Caco-2 (cell line): ENCODE data around the gene TRAFD1. TPM values are rescaled to one million over a fixed set of nuclear protein-coding genes. Genes with fewer than 3 reads are reported as not detected.

Experiments used
- BruUV-seq: library from RNA; stranded (reverse); fragments of 400-500 nt; replicated peaks from 2 replicates; lab custom pipeline; 2021; lab: Mats Ljungman, UMichigan
- CTCF ChIA-PET: fragments of 300-600 bp; sonication (Branson Sonifier 250); formaldehyde crosslinking; loops from one replicate; lab custom pipeline; 2022; ENCODE audit warnings: antibody characterized with exemption; lab: Charles Lee
- POLR2A ChIA-PET: fragments of 300-600 bp; sonication (Branson Sonifier 250); formaldehyde crosslinking; loops from one replicate; lab custom pipeline; 2022; ENCODE audit warnings: antibody characterized with exemption; lab: Charles Lee
- DNase-seq, 2 experiments: peaks; one replicate each; pipeline versions ENCODE4 v3.0.0 to v3.0.0-alpha.2; 2020 to 2022
- H3K27me3 ChIP-seq: replicated peaks from 2 replicates; pipeline ENCODE4 v1.6.0; 2011; ENCODE audit warnings: low read length; ENCODE audit not compliant: control insufficient read depth, insufficient read depth
- H3K36me3 ChIP-seq: 2 replicates; pipeline ENCODE4 v1.5.1; 2011; ENCODE audit warnings: low read length; ENCODE audit not compliant: control insufficient read depth, insufficient read depth
- H3K4me1 ChIP-seq: fragments of 250-450 bp; sonication (Bioruptor Pico); 2 replicates; pipeline ENCODE4 v1.5.1; 2020; ENCODE audit warnings: mild to moderate bottlenecking
- H3K4me3 ChIP-seq: 2 replicates; pipeline ENCODE4 v1.5.1; 2011; ENCODE audit warnings: low read depth, mild to moderate bottlenecking, control low read depth, low read length
- H3K9me3 ChIP-seq: fragments of 250-450 bp; sonication (Bioruptor Pico); 2 replicates; pipeline ENCODE4 v1.5.1; 2020; ENCODE audit warnings: mild to moderate bottlenecking, moderate library complexity
- H3K27ac Mint-ChIP-seq: one replicate; pipeline ENCODE4 v1.8.0; 2022; ENCODE audit warnings: mixed read lengths; ENCODE audit not compliant: unreplicated experiment
- H3K27me3 Mint-ChIP-seq: one replicate; pipeline ENCODE4 v1.8.0; 2022; ENCODE audit warnings: mixed read lengths; ENCODE audit not compliant: insufficient read depth, unreplicated experiment
- H3K36me3 Mint-ChIP-seq: one replicate; pipeline ENCODE4 v1.8.0; 2022; ENCODE audit warnings: mild to moderate bottlenecking, mixed read lengths; ENCODE audit not compliant: insufficient read depth, unreplicated experiment
- H3K4me1 Mint-ChIP-seq: one replicate; pipeline ENCODE4 v1.8.0; 2022; ENCODE audit warnings: low read depth, mixed read lengths; ENCODE audit not compliant: unreplicated experiment
- H3K4me3 Mint-ChIP-seq: one replicate; pipeline ENCODE4 v1.8.0; 2022; ENCODE audit warnings: mild to moderate bottlenecking, moderate library complexity, mixed read lengths; ENCODE audit not compliant: unreplicated experiment
- H3K9me3 Mint-ChIP-seq: one replicate; pipeline ENCODE4 v1.8.0; 2022; ENCODE audit warnings: mixed read lengths; ENCODE audit not compliant: unreplicated experiment
- CTCF ChIP-seq, 2 experiments: fragments of 200-600 bp in 1 of 2; IDR thresholded peaks; 1 replicate in 1 of 2; 2 replicates in 1 of 2; pipeline versions ENCODE4 v1.5.1 to v1.8.0; 2011 to 2022; ENCODE audit warnings: antibody characterized with exemption in 1 of 2, control low read depth in 1 of 2, inconsistent platforms in 1 of 2, low read depth in 1 of 2, low read length in 1 of 2, mild to moderate bottlenecking in 1 of 2, moderate library complexity in 1 of 2; ENCODE audit not compliant: insufficient read depth in 1 of 2, severe bottlenecking in 1 of 2, unreplicated experiment in 1 of 2
- intact Hi-C: fragments of 100-400 bp; cut with micrococcal nuclease; formaldehyde crosslinking; loops from one replicate; pipeline ENCODE4 v1.10.0; 2022; ENCODE audit not compliant: unreplicated experiment
- total RNA-seq: library from RNA; stranded (reverse); gene quantifications from 2 replicates; pipeline ENCODE4 v1.2.3, GENCODE V29; 2022

Gene TRAFD1
- total RNA-seq, 1 experiment from 2014 or later = 25.5 TPM

DNA sequence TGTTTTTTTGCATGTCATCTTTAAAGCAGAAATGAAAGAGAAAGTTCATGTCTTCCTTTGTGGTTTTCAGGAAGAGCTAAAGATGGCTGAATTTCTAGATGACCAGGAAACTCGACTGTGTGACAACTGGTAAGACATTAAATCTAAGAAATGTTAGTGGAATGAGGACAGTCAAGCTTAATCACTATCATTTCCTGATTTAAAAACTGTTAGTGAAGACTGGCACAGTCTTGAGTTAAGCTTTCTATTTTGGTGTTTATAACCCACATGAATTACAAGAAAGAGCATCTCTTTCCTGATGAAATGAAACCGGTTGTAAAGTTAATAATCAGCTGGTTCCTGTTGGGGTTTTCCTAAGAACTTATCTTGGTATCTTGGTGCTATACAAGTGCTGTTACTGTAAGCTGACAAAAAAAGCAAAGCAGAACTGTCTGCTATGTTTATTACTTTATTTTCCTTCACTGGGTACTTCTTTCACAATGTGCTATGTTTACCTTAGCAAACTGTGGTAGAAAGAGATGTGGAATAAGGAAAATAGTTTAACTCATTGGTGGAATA, 5.2 kb downstream of the TRAFD1 start:
- intact Hi-C loops = no loop called here
- Mint-ChIP-seq H3K4me1 (peaks cover 7% of the 10 kb centered on the region), H3K27ac (no peak overlapping the region), H3K9me3 (no peaks in the 10 kb centered on the region), H3K36me3 (peaks cover 7% of the 10 kb centered on the region), H3K4me3 (no peak overlapping the region), H3K27me3 (no peaks in the 10 kb centered on the region)
- no peak for TF ChIP-seq CTCF (IDR thresholded peaks at IDR 0.05; ENCODE audit: insufficient read depth in 1 of 2, low read depth in 1 of 2, low read length in 1 of 2, severe bottlenecking in 1 of 2, unreplicated experiment in 1 of 2)
- no peaks in the 10 kb centered on the region for H3K27me3 ChIP-seq
- H3K36me3 ChIP-seq = no peaks in the 10 kb centered on the region
- no TSS peak for BruUV-seq
- H3K4me1 ChIP-seq = 0 out of 2 replicates have a peak, but pooled peaks cover 4% of the 10 kb centered on the region
- no peaks in the 10 kb centered on the region for H3K9me3 ChIP-seq
- no peak overlapping the region for H3K4me3 ChIP-seq
- POLR2A ChIA-PET = no interaction called here
- no peak for DNase-seq
- CTCF ChIA-PET = interaction anchor here (0.5 kb wide), 1 partner anchor 51 kb away, joined by 5 read pairs; no protein-coding TSS in a partner anchor

DNA sequence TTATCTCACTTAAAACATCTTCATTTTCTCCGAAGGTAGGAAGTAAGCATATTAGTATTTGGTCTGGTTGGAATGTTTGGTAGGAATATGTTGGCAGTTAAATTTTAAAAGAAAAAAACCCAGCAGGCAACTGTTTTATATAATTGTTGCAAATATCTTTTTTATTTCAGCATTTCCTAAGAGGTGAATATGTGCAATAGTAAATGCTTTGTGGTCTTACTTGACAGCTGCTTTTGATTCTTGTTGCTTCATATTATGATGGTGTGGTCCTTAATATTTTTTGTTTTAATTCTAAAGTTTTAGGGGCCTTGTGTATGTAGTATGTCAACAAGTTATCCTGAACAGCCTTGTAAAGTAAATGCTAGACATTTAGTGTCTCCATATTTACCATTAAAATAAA, 6.3 kb downstream of the TRAFD1 start:
- no peak overlapping the region for H3K4me3 Mint-ChIP-seq
- 0 out of 2 replicates have a peak, but pooled peaks cover 4% of the 10 kb centered on the region for H3K4me1 ChIP-seq
- POLR2A ChIA-PET = no interaction called here
- H3K4me3 ChIP-seq = no peak overlapping the region
- intact Hi-C loops = no loop called here
- DNase-seq = no peak
- H3K9me3 Mint-ChIP-seq = no peaks in the 10 kb centered on the region
- no peak for TF ChIP-seq CTCF (IDR thresholded peaks at IDR 0.05; ENCODE audit: insufficient read depth in 1 of 2, low read depth in 1 of 2, low read length in 1 of 2, severe bottlenecking in 1 of 2, unreplicated experiment in 1 of 2)
- CTCF ChIA-PET = no interaction called here
- no peaks in the 10 kb centered on the region for H3K27me3 ChIP-seq
- H3K27ac Mint-ChIP-seq = no peak overlapping the region
- H3K36me3 ChIP-seq = no peaks in the 10 kb centered on the region
- H3K27me3 Mint-ChIP-seq = no peaks in the 10 kb centered on the region
- H3K4me1 Mint-ChIP-seq = peaks cover 7% of the 10 kb centered on the region
- no peaks in the 10 kb centered on the region for H3K9me3 ChIP-seq
- BruUV-seq = no TSS peak
- H3K36me3 Mint-ChIP-seq = peaks cover 10% of the 10 kb centered on the region

DNA sequence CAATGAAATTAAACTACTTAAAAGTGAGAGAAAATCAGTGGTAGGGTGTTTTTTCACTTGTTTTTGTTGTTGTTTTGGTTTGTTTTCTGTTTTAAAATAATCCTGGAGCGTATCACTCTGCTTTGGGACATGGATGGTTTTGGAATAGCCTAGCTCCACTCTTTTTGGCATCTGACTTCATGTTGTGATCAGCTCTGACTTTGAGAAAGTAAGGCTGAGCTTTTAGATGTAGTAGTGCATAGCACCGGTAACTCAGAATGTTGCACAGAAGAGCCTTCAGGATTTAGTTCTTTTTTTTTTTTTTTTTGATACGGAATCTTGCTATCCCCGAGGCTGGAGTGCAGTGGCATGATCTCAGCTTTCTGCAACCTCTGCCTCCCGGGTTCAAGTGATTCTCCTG, 8.1 kb downstream of the TRAFD1 start:
- no peak for TF ChIP-seq CTCF (IDR thresholded peaks at IDR 0.05; ENCODE audit: insufficient read depth in 1 of 2, low read depth in 1 of 2, low read length in 1 of 2, severe bottlenecking in 1 of 2, unreplicated experiment in 1 of 2)
- Mint-ChIP-seq H3K4me1 (no peaks in the 10 kb centered on the region), H3K9me3 (no peaks in the 10 kb centered on the region), H3K27me3 (no peaks in the 10 kb centered on the region), H3K36me3 (peaks cover 18% of the 10 kb centered on the region), H3K4me3 (no peak overlapping the region), H3K27ac (no peak overlapping the region)
- no TSS peak for BruUV-seq
- POLR2A ChIA-PET = interaction anchor here (0.6 kb wide), 1 partner anchor 8 kb away, joined by 3 read pairs; no protein-coding TSS in a partner anchor
- CTCF ChIA-PET = interaction anchor here (0.6 to 1.4 kb wide), 2 partner anchors 21 to 65 kb away, joined by 4 to 5 read pairs; no protein-coding TSS in a partner anchor
- H3K4me3 ChIP-seq = no peak overlapping the region
- 0 out of 2 replicates have a peak, but pooled peaks cover 4% of the 10 kb centered on the region for H3K4me1 ChIP-seq
- DNase-seq = no peak
- no peaks in the 10 kb centered on the region for H3K27me3 ChIP-seq
- H3K36me3 ChIP-seq = no peaks in the 10 kb centered on the region
- intact Hi-C loops = no loop called here
- no peaks in the 10 kb centered on the region for H3K9me3 ChIP-seq
